Prostate gland (tissue), 2 donors: ENCODE measurements around the gene SWAP70. TPM values are rescaled to one million over a fixed set of nuclear protein-coding genes. Genes with fewer than 3 reads are reported as not detected.

Source experiments
- DNase-seq: peaks from one replicate; pipeline ENCODE4 v3.0.0-alpha.2; 2019; ENCODE audit warnings: low spot score
- H3K27ac ChIP-seq, 2 donors: fragments of 200-600 bp; sonication (generic); 2 replicates each; pipeline ENCODE4 v1.5.1; 2017 to 2019
- H3K27me3 ChIP-seq: fragments of 200-600 bp; sonication (generic); replicated peaks from 2 replicates; pipeline ENCODE4 v1.5.1; 2019; ENCODE audit not compliant: insufficient read depth
- H3K36me3 ChIP-seq, 2 donors: fragments of 200-600 bp; sonication (generic); 1 replicate in 1 of 2; 2 replicates in 1 of 2; pipeline versions ENCODE4 v1.5.1 to v1.8.1; 2017 to 2019
- H3K4me1 ChIP-seq: fragments of 200-600 bp; sonication (generic); replicated peaks from 2 replicates; pipeline ENCODE4 v1.5.1; 2019
- H3K4me3 ChIP-seq, 2 donors: fragments of 200-600 bp; sonication (generic); 2 replicates each; pipeline ENCODE4 v1.5.1; 2017 to 2019
- H3K9me3 ChIP-seq: fragments of 200-600 bp; sonication (generic); 2 replicates; pipeline ENCODE4 v1.5.1; 2017
- POLR2A ChIP-seq: fragments of 450-650 bp; IDR thresholded peaks from one replicate; pipeline ENCODE4 v1.6.1; 2016; ENCODE audit warnings: antibody characterized with exemption, mild to moderate bottlenecking
- POLR2AphosphoS5 ChIP-seq: sonication (generic); formaldehyde crosslinking; IDR thresholded peaks from one replicate; pipeline ENCODE4 v1.6.1; 2017; ENCODE audit warnings: antibody characterized with exemption
- WGBS: methylation state at CpG from one replicate; pipeline ENCODE4 v1.1.5; 2018; 5-methylcytosine and 5-hydroxymethylcytosine counted together
- intact Hi-C: fragments of 100-400 bp; cut with DNase I; formaldehyde crosslinking; loops from one replicate; pipeline ENCODE4 v1.14.2; 2022
- total RNA-seq, 2 donors: library from RNA; depleted of rRNA; stranded (reverse); fragments of >200 nt; gene quantifications; one replicate each; pipeline ENCODE4 v1.1.0, GENCODE V29; 2016
- TF ChIP-seq, protein P1 (sequence below), 4 experiments: fragments of 200-600 bp in 2 of 4; fragments of 450-650 bp in 2 of 4; sonication (generic) in 2 of 4; IDR thresholded peaks; 1 replicate in 3 of 4; 2 replicates in 1 of 4; pipeline ENCODE4 v1.5.1; 2016 to 2019; ENCODE audit warnings: antibody characterized with exemption in 4 of 4, mild to moderate bottlenecking in 2 of 4, moderate library complexity in 2 of 4

The SWAP70 gene
- total RNA-seq, 2 donors from 2014 or later: 20.8 to 25.2 TPM

DNA sequence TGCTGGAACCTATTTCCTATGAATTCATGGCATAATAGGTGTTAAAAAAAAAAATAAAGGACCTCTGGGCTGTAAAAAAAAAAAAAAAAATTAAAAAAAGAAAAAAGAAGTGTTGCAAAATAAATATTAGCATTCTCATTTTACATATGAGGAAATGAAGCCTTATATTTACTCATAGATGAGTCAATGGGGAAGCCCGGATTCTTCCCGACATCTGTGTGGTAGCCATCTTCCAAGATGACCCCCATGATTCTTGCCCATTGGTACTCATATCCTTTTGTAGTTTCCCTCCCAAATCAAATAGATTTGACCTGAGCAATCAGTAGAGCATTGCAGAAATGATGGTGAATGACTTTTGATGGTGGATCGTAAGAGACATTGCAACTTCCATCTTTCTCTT lies 3.0 kb upstream of the SWAP70 start:
- H3K4me3 ChIP-seq: no peak overlapping the region
- intact Hi-C loops: loop anchor here (5.0 to 10.0 kb wide), 2 partner anchors 49 to 84 kb away; no protein-coding TSS in a partner anchor
- H3K9me3 ChIP-seq: no peaks in the 10 kb centered on the region
- H3K4me1 ChIP-seq: no peaks in the 10 kb centered on the region
- H3K27ac ChIP-seq: no peak overlapping the region
- 83% methylated on average over 3 of the region's 3 CpGs for WGBS
- H3K27me3 ChIP-seq: no peaks in the 10 kb centered on the region
- H3K36me3 ChIP-seq: no peaks in the 10 kb centered on the region
- DNase-seq: no peak
- TF ChIP-seq, protein P1, sequence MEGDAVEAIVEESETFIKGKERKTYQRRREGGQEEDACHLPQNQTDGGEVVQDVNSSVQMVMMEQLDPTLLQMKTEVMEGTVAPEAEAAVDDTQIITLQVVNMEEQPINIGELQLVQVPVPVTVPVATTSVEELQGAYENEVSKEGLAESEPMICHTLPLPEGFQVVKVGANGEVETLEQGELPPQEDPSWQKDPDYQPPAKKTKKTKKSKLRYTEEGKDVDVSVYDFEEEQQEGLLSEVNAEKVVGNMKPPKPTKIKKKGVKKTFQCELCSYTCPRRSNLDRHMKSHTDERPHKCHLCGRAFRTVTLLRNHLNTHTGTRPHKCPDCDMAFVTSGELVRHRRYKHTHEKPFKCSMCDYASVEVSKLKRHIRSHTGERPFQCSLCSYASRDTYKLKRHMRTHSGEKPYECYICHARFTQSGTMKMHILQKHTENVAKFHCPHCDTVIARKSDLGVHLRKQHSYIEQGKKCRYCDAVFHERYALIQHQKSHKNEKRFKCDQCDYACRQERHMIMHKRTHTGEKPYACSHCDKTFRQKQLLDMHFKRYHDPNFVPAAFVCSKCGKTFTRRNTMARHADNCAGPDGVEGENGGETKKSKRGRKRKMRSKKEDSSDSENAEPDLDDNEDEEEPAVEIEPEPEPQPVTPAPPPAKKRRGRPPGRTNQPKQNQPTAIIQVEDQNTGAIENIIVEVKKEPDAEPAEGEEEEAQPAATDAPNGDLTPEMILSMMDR (IDR thresholded peaks at IDR 0.05): no peak
- TF ChIP-seq POLR2A (no peak), POLR2AphosphoS5 (no peak)

DNA sequence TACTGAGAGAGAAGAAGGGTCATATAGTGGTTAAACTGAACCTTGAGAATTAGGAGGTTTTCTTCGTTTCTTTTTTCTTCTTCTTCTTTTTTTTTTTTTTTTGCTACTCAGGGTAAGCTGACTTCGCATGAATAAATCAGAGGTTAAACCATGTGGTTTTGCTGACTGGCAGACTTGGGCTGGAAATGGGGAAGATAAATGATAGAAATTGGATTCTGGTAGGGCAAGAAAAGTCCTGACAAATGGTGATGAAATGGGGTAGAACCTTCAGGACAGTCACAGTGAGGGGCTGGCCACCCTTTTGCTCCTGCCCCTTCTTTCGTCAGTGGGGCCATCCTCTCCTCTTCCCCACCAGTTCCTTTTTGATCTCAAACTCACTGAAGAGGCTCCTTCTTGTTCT lies 1.6 kb upstream of the SWAP70 start:
- intact Hi-C loops: loop anchor here (5.0 to 10.0 kb wide), 2 partner anchors 50 to 83 kb away; no protein-coding TSS in a partner anchor
- Histone ChIP-seq H3K27me3 (no peaks in the 10 kb centered on the region), H3K4me1 (no peaks in the 10 kb centered on the region), H3K4me3 (no peak overlapping the region), H3K27ac (peak overlapping the region in 1 of 2 donors; percentile 95), H3K36me3 (no peaks in the 10 kb centered on the region), H3K9me3 (no peaks in the 10 kb centered on the region)
- WGBS: 66% methylated on average over 3 of the region's 3 CpGs
- TF ChIP-seq, protein P1 (IDR thresholded peaks at IDR 0.05): no peak
- TF ChIP-seq POLR2A (no peak), POLR2AphosphoS5 (no peak)
- DNase-seq: no peak

DNA sequence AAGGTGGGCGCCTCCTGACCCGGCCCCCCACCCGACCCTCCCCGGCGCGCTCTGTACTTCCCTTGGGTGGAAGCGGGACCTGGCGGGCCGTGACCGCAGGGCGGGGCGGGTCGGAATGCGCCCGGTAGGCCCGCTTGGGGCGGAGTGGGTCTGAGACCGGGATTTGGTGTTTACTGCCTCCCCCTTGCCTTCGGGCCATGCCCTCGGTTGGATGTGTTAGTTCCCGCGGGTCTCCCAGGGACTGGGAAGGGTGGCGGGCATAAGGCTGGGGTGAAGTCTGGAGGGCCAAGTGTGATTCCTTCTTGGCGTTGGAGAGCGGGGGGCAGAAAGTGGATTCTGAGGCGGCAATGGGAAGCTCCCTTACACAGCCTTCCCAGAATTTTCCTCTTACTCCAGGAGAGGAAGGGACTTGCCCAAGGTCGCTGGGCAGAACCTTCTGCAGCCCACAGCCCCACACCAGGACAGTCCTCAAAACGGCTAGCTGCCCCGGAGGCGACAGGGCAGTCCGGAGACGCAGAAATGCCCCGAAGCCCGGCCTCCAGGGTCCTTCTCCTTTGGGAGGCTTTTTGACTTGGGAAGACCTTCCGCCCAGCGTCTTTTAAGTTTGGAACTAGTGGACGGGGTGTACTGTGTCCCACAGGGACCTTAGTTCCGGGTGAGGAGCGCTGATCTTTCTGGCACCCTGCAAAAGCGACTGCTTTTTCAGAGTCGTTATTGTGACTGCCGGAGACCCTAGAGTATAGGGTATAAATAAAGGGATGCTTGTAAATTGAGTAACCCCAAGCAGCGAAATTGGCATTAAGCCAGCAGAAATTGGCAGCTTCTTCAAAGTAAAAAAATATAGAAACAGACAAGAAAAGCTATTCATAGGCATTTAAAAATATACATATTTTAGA lies 647 bp downstream of the SWAP70 start:
- WGBS: 1% methylated on average over 38 of the region's 43 CpGs
- peak; percentile 19 for DNase-seq
- peak overlapping the region; percentile 84 to 95 for H3K27ac ChIP-seq
- H3K4me1 ChIP-seq: no peaks in the 10 kb centered on the region
- H3K36me3 ChIP-seq: no peaks in the 10 kb centered on the region
- H3K9me3 ChIP-seq: no peaks in the 10 kb centered on the region
- H3K27me3 ChIP-seq: no peaks in the 10 kb centered on the region
- H3K4me3 ChIP-seq: peak overlapping the region; percentile 90 to 96
- TF ChIP-seq POLR2A: no peak
- intact Hi-C loops: loop anchor here (5.0 to 10.0 kb wide), 2 partner anchors 52 to 80 kb away; no protein-coding TSS in a partner anchor

DNA sequence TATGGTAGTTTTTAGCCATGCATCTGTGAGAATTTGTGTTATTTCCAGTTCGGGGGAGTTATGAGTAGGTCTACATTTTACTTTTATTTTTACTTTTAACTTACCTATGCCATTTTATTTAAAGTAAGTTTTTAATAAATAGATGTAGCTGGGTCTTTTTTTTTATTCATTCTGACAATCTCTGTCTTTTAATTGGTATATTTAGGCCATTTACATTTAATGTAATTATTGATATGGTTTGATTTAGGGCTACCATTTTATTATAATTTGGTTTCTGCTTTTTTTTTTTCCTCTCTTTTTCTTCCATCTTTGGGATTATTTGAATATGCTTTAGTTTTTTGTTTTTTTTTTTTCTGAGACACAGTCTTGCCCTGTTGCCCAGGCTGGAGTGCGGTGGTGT lies 1.9 kb downstream of the SWAP70 start:
- Histone ChIP-seq H3K36me3 (no peaks in the 10 kb centered on the region), H3K27ac (no peak overlapping the region), H3K9me3 (no peaks in the 10 kb centered on the region), H3K4me1 (no peaks in the 10 kb centered on the region), H3K4me3 (no peak overlapping the region), H3K27me3 (no peaks in the 10 kb centered on the region)
- TF ChIP-seq POLR2A (no peak), POLR2AphosphoS5 (no peak)
- TF ChIP-seq, protein P1 (IDR thresholded peaks at IDR 0.05): no peak
- intact Hi-C loops: loop anchor here (10.0 kb wide), 1 partner anchor 79 kb away; no protein-coding TSS in a partner anchor
- WGBS: 99% methylated on average over 2 of the region's 2 CpGs
- no peak for DNase-seq

DNA sequence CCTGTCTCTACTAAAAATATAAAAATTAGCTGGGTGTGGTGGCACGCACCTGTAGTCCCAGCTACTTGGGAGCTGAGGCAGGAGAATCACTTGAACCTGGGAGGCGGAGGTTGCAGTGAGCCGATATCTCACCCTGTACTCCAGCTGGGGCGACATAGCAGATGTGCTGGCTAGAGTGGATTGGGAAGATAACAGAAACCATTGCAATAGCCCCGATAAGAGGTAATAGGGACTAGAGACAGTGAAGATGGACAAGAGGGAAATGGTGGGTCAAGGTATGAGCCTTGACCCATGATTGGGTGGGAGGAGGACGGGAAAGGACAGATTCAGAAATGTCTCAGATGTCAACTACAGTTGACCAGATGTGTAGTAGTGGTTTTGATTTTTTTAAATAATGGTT lies 6.1 kb downstream of the SWAP70 start:
- no peak overlapping the region for H3K27ac ChIP-seq
- WGBS: 96% methylated on average over 6 of the region's 6 CpGs
- intact Hi-C loops: loop anchor here (10.0 kb wide), 1 partner anchor 75 kb away; no protein-coding TSS in a partner anchor
- H3K36me3 ChIP-seq: no peaks in the 10 kb centered on the region
- H3K4me1 ChIP-seq: no peaks in the 10 kb centered on the region
- TF ChIP-seq POLR2AphosphoS5 (no peak), POLR2A (no peak)
- no peak overlapping the region for H3K4me3 ChIP-seq
- H3K9me3 ChIP-seq: no peaks in the 10 kb centered on the region
- no peak for DNase-seq
- H3K27me3 ChIP-seq: no peaks in the 10 kb centered on the region
